Upper lobe of right lung (tissue), 1 donor: Measurements from ENCODE around the gene TMEM178A. TPM values are rescaled to one million over a fixed set of nuclear protein-coding genes. Genes with fewer than 3 reads are reported as not detected.

Experiments
- ATAC-seq: fragments of 200-7000 bp; cut with Tn5 transposase; one replicate; pipeline ENCODE4 v1.9.1; 2020; ENCODE audit warnings: mild to moderate bottlenecking, moderate library complexity
- DNase-seq: peaks from one replicate; pipeline ENCODE4 v3.0.0-alpha.2; 2020
- H3K27ac ChIP-seq: fragments of 200-600 bp; one replicate; pipeline ENCODE4 v1.8.0; 2022
- H3K27me3 ChIP-seq: fragments of 200-600 bp; one replicate; pipeline ENCODE4 v1.8.0; 2022; ENCODE audit warnings: mild to moderate bottlenecking
- H3K36me3 ChIP-seq: fragments of 200-600 bp; one replicate; pipeline ENCODE4 v1.8.0; 2022
- H3K4me1 ChIP-seq: fragments of 200-600 bp; one replicate; pipeline ENCODE4 v1.8.0; 2022
- H3K4me3 ChIP-seq: fragments of 200-600 bp; one replicate; pipeline ENCODE4 v1.8.0; 2022; ENCODE audit warnings: mild to moderate bottlenecking
- H3K9me3 ChIP-seq: fragments of 200-600 bp; one replicate; pipeline ENCODE4 v1.8.0; 2022
- intact Hi-C: fragments of 100-400 bp; cut with DNase I; formaldehyde crosslinking; loops from one replicate; pipeline ENCODE4 v1.11.0; 2022
- total RNA-seq: library from RNA; stranded (reverse); fragmentation: NEBNext Ultra II Directional; extraction: Animal tissue kit (Norgen Biotek cat#: 25700); gene quantifications from one replicate; pipeline ENCODE4 v1.2.1, GENCODE V29; 2021
- TF ChIP-seq, protein P1 (sequence below): fragments of 200-600 bp; IDR thresholded peaks from one replicate; pipeline ENCODE4 v1.8.0; 2022; ENCODE audit warnings: antibody characterized with exemption
- donor health status: DM: no; HTN: yes; CAD: no; lungs with severe emphysema.

The TMEM178A gene
- total RNA-seq, 1 donor from 2014 or later, result 9.5 TPM

DNA sequence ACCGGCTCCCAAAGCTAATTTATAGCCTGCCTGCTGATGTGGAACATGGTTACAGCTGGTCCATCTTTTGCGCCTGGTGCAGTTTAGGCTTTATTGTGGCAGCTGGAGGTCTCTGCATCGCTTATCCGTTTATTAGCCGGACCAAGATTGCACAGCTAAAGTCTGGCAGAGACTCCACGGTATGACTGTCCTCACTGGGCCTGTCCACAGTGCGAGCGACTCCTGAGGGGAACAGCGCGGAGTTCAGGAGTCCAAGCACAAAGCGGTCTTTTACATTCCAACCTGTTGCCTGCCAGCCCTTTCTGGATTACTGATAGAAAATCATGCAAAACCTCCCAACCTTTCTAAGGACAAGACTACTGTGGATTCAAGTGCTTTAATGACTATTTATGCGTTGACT is 51.4 kb downstream of the TMEM178A start:
- TF ChIP-seq, protein P1, sequence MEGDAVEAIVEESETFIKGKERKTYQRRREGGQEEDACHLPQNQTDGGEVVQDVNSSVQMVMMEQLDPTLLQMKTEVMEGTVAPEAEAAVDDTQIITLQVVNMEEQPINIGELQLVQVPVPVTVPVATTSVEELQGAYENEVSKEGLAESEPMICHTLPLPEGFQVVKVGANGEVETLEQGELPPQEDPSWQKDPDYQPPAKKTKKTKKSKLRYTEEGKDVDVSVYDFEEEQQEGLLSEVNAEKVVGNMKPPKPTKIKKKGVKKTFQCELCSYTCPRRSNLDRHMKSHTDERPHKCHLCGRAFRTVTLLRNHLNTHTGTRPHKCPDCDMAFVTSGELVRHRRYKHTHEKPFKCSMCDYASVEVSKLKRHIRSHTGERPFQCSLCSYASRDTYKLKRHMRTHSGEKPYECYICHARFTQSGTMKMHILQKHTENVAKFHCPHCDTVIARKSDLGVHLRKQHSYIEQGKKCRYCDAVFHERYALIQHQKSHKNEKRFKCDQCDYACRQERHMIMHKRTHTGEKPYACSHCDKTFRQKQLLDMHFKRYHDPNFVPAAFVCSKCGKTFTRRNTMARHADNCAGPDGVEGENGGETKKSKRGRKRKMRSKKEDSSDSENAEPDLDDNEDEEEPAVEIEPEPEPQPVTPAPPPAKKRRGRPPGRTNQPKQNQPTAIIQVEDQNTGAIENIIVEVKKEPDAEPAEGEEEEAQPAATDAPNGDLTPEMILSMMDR, result no peak
- Histone ChIP-seq H3K4me1 (no peaks in the 10 kb centered on the region), H3K4me3 (no peak overlapping the region), H3K27ac (no peak overlapping the region), H3K9me3 (no peaks in the 10 kb centered on the region), H3K36me3 (no peaks in the 10 kb centered on the region), H3K27me3 (no peaks in the 10 kb centered on the region)
- intact Hi-C loops, result no loop called here
- DNase-seq (no peak), ATAC-seq (no peak)

DNA sequence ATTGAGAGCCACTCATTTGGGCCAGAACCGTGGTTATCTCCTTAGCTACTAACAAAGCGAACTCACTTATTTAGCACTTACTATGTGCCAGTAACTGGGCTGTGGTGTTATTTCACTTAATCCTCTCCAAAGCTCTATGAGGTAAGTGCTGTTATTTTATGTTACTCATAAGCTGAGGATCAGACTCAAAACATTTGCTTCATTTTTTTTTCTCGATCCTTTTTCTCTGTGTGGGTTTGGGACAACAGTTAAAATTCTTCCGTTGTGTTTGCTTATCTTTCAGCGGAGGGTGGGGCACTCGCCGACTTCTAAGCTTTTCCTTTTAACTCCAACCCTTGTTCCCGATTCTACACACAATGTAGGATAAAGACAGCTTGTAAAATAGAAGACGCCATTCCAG is 52.8 kb downstream of the TMEM178A start:
- Histone ChIP-seq H3K36me3 (no peaks in the 10 kb centered on the region), H3K27ac (no peak overlapping the region), H3K4me3 (no peak overlapping the region), H3K4me1 (no peaks in the 10 kb centered on the region), H3K9me3 (no peaks in the 10 kb centered on the region), H3K27me3 (no peaks in the 10 kb centered on the region)
- ATAC-seq (no peak), DNase-seq (no peak)
- intact Hi-C loops, result no loop called here
- TF ChIP-seq, protein P1, result no peak

DNA sequence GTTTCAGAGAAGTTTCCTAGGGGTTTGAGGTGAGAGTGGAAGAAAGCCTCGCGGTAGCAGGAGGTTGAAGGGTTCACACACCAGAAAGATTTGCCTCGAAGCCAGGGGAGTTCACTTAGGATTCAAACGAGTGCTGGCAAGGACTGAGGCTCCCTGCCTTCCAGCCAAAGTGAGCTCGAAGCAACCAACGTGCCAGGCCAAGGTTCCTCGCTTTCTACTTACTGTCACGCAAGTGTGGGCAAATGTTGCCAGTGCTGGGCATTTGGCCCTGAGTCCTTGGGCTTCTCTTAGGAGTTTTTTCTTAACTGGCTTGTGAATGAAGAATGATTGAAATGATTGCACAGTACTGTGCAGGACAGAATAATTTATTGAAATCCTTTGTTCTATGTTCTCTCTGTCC is 53.6 kb downstream of the TMEM178A start:
- no peaks in the 10 kb centered on the region for H3K36me3 ChIP-seq
- H3K27ac ChIP-seq, result no peak overlapping the region
- H3K4me3 ChIP-seq, result no peak overlapping the region
- no peak for DNase-seq
- no peaks in the 10 kb centered on the region for H3K9me3 ChIP-seq
- no peak for ATAC-seq
- H3K4me1 ChIP-seq, result no peaks in the 10 kb centered on the region
- TF ChIP-seq, protein P1, result no peak
- H3K27me3 ChIP-seq, result no peaks in the 10 kb centered on the region
- intact Hi-C loops, result no loop called here

DNA sequence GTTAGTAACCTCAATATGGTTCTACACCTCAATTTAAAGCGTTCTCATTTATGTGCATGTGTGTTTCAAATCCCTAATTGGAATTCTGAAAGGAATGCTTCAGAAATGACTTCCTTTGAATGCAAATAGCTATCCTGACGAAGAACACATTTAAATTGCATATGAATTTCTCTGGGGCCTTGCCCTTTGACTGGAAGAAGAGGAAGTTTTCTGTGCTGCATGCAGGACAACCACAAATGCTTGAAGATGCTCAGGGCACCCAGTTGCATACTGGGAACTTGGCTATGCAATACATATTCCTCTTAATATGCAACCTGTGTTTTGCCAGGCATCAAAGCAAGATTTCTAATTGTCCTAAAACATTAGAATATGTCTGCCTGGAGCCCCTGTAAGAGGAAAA is 55.3 kb downstream of the TMEM178A start:
- Histone ChIP-seq H3K36me3 (no peaks in the 10 kb centered on the region), H3K27me3 (no peaks in the 10 kb centered on the region), H3K9me3 (no peaks in the 10 kb centered on the region), H3K4me3 (no peak overlapping the region), H3K27ac (no peak overlapping the region), H3K4me1 (no peaks in the 10 kb centered on the region)
- no peak for ATAC-seq
- intact Hi-C loops, result no loop called here
- TF ChIP-seq, protein P1, result no peak
- DNase-seq, result no peak

DNA sequence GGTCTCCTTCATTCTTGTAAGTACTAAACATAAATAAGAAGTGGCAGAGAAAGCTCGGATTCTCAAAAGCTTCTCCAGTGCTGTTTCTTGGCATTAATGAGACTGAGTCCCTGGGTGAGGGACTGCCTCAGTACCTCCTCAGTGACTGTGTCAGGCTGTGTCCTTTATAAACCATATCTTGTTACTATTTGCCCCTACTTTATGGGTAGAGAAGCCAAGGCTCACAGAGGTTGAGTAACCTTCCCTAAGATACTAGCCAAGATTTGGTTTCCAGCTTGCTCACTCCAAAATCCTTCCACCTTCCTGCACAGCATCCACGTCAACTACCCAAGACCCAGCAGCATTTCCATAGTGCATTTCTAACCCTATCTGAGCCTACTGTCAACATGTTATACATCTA is 57.8 kb downstream of the TMEM178A start:
- H3K27ac ChIP-seq, result no peak overlapping the region
- DNase-seq, result no peak
- no peaks in the 10 kb centered on the region for H3K9me3 ChIP-seq
- no peak overlapping the region for H3K4me3 ChIP-seq
- no peak for ATAC-seq
- H3K27me3 ChIP-seq, result no peaks in the 10 kb centered on the region
- TF ChIP-seq, protein P1, result no peak
- intact Hi-C loops, result no loop called here
- H3K4me1 ChIP-seq, result no peaks in the 10 kb centered on the region
- no peaks in the 10 kb centered on the region for H3K36me3 ChIP-seq
